Measurements from ENCODE around the gene FOXO6.

The FOXO6 gene

GRCh38 chr1:41377397-41377796, 16.2 kb downstream of the FOXO6 start:
- no peak for TF ChIP-seq L3MBTL2 (conservative IDR thresholded peaks at IDR 0.05)
- TF ChIP-seq HDGF (IDR thresholded peaks at IDR 0.05; ENCODE audit: borderline replicate concordance), result no peak
- TF ChIP-seq NFRKB (IDR thresholded peaks at IDR 0.05), result no peak
- POLR2A ChIA-PET, result no interaction called here
- no peak for DNase-seq (ENCODE audit: extremely low spot score)
- CTCF ChIA-PET, result interaction anchor here (1.3 kb wide), 1 partner anchor 95 kb away, joined by 3 read pairs; no protein-coding TSS in a partner anchor

GRCh38 chr1:41378222-41378621, 17.0 kb downstream of the FOXO6 start:
- ChIA-PET POLR2A (no interaction called here), CTCF (interaction anchor here (1.3 kb wide), 1 partner anchor 96 kb away, joined by 3 read pairs; no protein-coding TSS in a partner anchor)
- TF ChIP-seq NFRKB (IDR thresholded peaks at IDR 0.05) (no peak), SUZ12 (IDR thresholded peaks at IDR 0.05) (no peak), PKNOX1 (IDR thresholded peaks at IDR 0.05) (no peak), TARDBP (IDR thresholded peaks at IDR 0.05) (no peak), BHLHE40 (IDR thresholded peaks at IDR 0.05; ENCODE audit: borderline replicate concordance) (no peak), FOXK2 (IDR thresholded peaks at IDR 0.05) (no peak), SP1 (IDR thresholded peaks at IDR 0.05) (no peak), ARNT (IDR thresholded peaks at IDR 0.05) (no peak), LEF1 (IDR thresholded peaks at IDR 0.05; ENCODE audit: borderline replicate concordance) (no peak), L3MBTL2 (conservative IDR thresholded peaks at IDR 0.05) (no peak)
- DNase-seq (ENCODE audit: extremely low spot score), result no peak

- ChIA-PET CTCF (no interaction called here), POLR2A (no interaction called here)
- TF ChIP-seq TARDBP (IDR thresholded peaks at IDR 0.05) (no peak), CTBP1 (IDR thresholded peaks at IDR 0.05; ENCODE audit: borderline replicate concordance) (no peak), SUZ12 (IDR thresholded peaks at IDR 0.05) (no peak), ARNT (IDR thresholded peaks at IDR 0.05) (no peak), HDGF (IDR thresholded peaks at IDR 0.05; ENCODE audit: borderline replicate concordance) (no peak), BHLHE40 (IDR thresholded peaks at IDR 0.05; ENCODE audit: borderline replicate concordance) (no peak), NFRKB (IDR thresholded peaks at IDR 0.05) (no peak), PKNOX1 (IDR thresholded peaks at IDR 0.05) (no peak), LEF1 (IDR thresholded peaks at IDR 0.05; ENCODE audit: borderline replicate concordance) (no peak), L3MBTL2 (conservative IDR thresholded peaks at IDR 0.05) (no peak), SP1 (IDR thresholded peaks at IDR 0.05) (no peak), FOXA1 (IDR thresholded peaks at IDR 0.05) (no peak), ELF4 (IDR thresholded peaks at IDR 0.05) (no peak), FOXM1 (IDR thresholded peaks at IDR 0.05; ENCODE audit: borderline replicate concordance) (no peak), FOXK2 (IDR thresholded peaks at IDR 0.05) (no peak), ZNF384 (IDR thresholded peaks at IDR 0.05) (no peak)
- DNase-seq (ENCODE audit: extremely low spot score), result no peak
Observed at GRCh38 chr1:41378999-41379737, 17.9 kb downstream of the FOXO6 start.

GRCh38 chr1:41379738-41380130, 18.5 kb downstream of the FOXO6 start:
- TF ChIP-seq FOXA1 (IDR thresholded peaks at IDR 0.05) (no peak), NFRKB (IDR thresholded peaks at IDR 0.05) (no peak), CTBP1 (IDR thresholded peaks at IDR 0.05; ENCODE audit: borderline replicate concordance) (no peak), SP1 (IDR thresholded peaks at IDR 0.05) (no peak), ELF4 (IDR thresholded peaks at IDR 0.05) (no peak), FOXM1 (IDR thresholded peaks at IDR 0.05; ENCODE audit: borderline replicate concordance) (no peak), L3MBTL2 (conservative IDR thresholded peaks at IDR 0.05) (no peak)
- no peak for DNase-seq (ENCODE audit: extremely low spot score)
- CTCF ChIA-PET, result no interaction called here
- POLR2A ChIA-PET, result no interaction called here

- TF ChIP-seq FOXM1 (IDR thresholded peaks at IDR 0.05; ENCODE audit: borderline replicate concordance) (no peak), BHLHE40 (IDR thresholded peaks at IDR 0.05; ENCODE audit: borderline replicate concordance) (no peak), SUZ12 (IDR thresholded peaks at IDR 0.05) (no peak), SP1 (IDR thresholded peaks at IDR 0.05) (no peak)
- ChIA-PET CTCF (no interaction called here), POLR2A (no interaction called here)
- no peak for DNase-seq (ENCODE audit: extremely low spot score)
Observed at GRCh38 chr1:41380195-41380594, 19.0 kb downstream of the FOXO6 start.

GRCh38 chr1:41380979-41381691, 19.9 kb downstream of the FOXO6 start:
- CTCF ChIA-PET, result no interaction called here
- TF ChIP-seq ARNT (IDR thresholded peaks at IDR 0.05), result no peak
- TF ChIP-seq FOXA1 (IDR thresholded peaks at IDR 0.05), result no peak
- TF ChIP-seq CTBP1 (IDR thresholded peaks at IDR 0.05; ENCODE audit: borderline replicate concordance), result no peak
- no peak for TF ChIP-seq PKNOX1 (IDR thresholded peaks at IDR 0.05)
- TF ChIP-seq NFRKB (IDR thresholded peaks at IDR 0.05), result no peak
- TF ChIP-seq SUZ12 (IDR thresholded peaks at IDR 0.05), result no peak
- TF ChIP-seq LEF1 (IDR thresholded peaks at IDR 0.05; ENCODE audit: borderline replicate concordance), result no peak
- no peak for TF ChIP-seq ZNF384 (IDR thresholded peaks at IDR 0.05)
- TF ChIP-seq SP1 (IDR thresholded peaks at IDR 0.05), result no peak
- no peak for TF ChIP-seq TARDBP (IDR thresholded peaks at IDR 0.05)
- TF ChIP-seq BHLHE40 (IDR thresholded peaks at IDR 0.05; ENCODE audit: borderline replicate concordance), result no peak
- no peak for TF ChIP-seq L3MBTL2 (conservative IDR thresholded peaks at IDR 0.05)
- no peak for TF ChIP-seq FOXK2 (IDR thresholded peaks at IDR 0.05)
- no peak for TF ChIP-seq FOXM1 (IDR thresholded peaks at IDR 0.05; ENCODE audit: borderline replicate concordance)
- peak; percentile 56 for DNase-seq (ENCODE audit: extremely low spot score)
- POLR2A ChIA-PET, result no interaction called here

Data from HEK293T (cell line).